CD8-positive, alpha-beta memory T cell (primary cell): ENCODE measurements around the gene BAZ2A. TPM values are rescaled to one million over a fixed set of nuclear protein-coding genes. Genes with fewer than 3 reads are reported as not detected.

Experiments
- CTCF ChIA-PET: fragments of 350-600 bp; sonication (Branson Sonifier 250); formaldehyde crosslinking; loops from one replicate; lab custom pipeline; 2021; ENCODE audit warnings: antibody characterized with exemption; lab: Charles Lee
- POLR2A ChIA-PET: fragments of 350-600 bp; sonication (Branson Sonifier 250); formaldehyde crosslinking; loops from one replicate; lab custom pipeline; 2021; ENCODE audit warnings: antibody characterized with exemption; lab: Charles Lee
- DNase-seq, 5 donors: peaks; one replicate each; pipeline versions ENCODE4 v3.0.0 to v3.0.0-alpha.2; 2020 to 2022; ENCODE audit warnings: mixed read lengths in 1 of 5
- H3K27ac ChIP-seq: one replicate; pipeline ENCODE4 v1.7.0; 2013; ENCODE audit warnings: low read depth, mild to moderate bottlenecking, low read length, moderate library complexity
- H3K27me3 ChIP-seq: 2 replicates; pipeline ENCODE4 v1.7.0; 2013; ENCODE audit warnings: low read length, mild to moderate bottlenecking; ENCODE audit not compliant: insufficient read depth, poor library complexity, severe bottlenecking
- H3K36me3 ChIP-seq: 2 replicates; pipeline ENCODE4 v1.7.0; 2013; ENCODE audit warnings: mild to moderate bottlenecking, low read length, moderate library complexity; ENCODE audit not compliant: insufficient read depth
- H3K4me1 ChIP-seq: 2 replicates; pipeline ENCODE4 v1.7.0; 2013; ENCODE audit warnings: mild to moderate bottlenecking, low read length, moderate library complexity; ENCODE audit not compliant: insufficient read depth
- H3K4me3 ChIP-seq: 2 replicates; pipeline ENCODE4 v1.7.0; 2013; ENCODE audit warnings: mild to moderate bottlenecking, low read length
- H3K9me3 ChIP-seq: 2 replicates; pipeline ENCODE4 v1.7.0; 2013; ENCODE audit warnings: mild to moderate bottlenecking, low read length
- H3K27ac Mint-ChIP-seq, 8 donors: one replicate each; pipeline ENCODE4 v1.8.0; 2020 to 2021; ENCODE audit warnings: mixed read lengths in 8 of 8, mild to moderate bottlenecking in 6 of 8, inconsistent platforms in 3 of 8, moderate library complexity in 3 of 8
- H3K27me3 Mint-ChIP-seq, 2 donors: one replicate each; pipeline ENCODE4 v1.8.0; 2020 to 2021; ENCODE audit warnings: mixed read lengths in 2 of 2, mild to moderate bottlenecking in 1 of 2, moderate library complexity in 1 of 2
- H3K36me3 Mint-ChIP-seq, 3 donors: one replicate each; pipeline ENCODE4 v1.8.0; 2020 to 2021; ENCODE audit warnings: mixed read lengths in 3 of 3, inconsistent platforms in 1 of 3, mild to moderate bottlenecking in 1 of 3
- H3K4me1 Mint-ChIP-seq, 3 donors: one replicate each; pipeline ENCODE4 v1.8.0; 2020 to 2021; ENCODE audit warnings: mixed read lengths in 3 of 3, inconsistent platforms in 1 of 3, mild to moderate bottlenecking in 1 of 3
- H3K4me3 Mint-ChIP-seq, 7 donors: one replicate each; pipeline ENCODE4 v1.8.0; 2020 to 2021; ENCODE audit warnings: mixed read lengths in 7 of 7, mild to moderate bottlenecking in 6 of 7, moderate library complexity in 4 of 7, inconsistent platforms in 2 of 7
- H3K9me3 Mint-ChIP-seq, 5 donors: one replicate each; pipeline ENCODE4 v1.8.0; 2020 to 2022; ENCODE audit warnings: mixed read lengths in 5 of 5, mild to moderate bottlenecking in 3 of 5, moderate library complexity in 2 of 5, inconsistent platforms in 1 of 5
- polyA plus RNA-seq: library from polyadenylated mRNA; unstranded; fragments of 300-500 nt; fragmentation: Illumina TruSeq; gene quantifications from one replicate; pipeline ENCODE4 v1.2.3, GENCODE V29; 2021
- total RNA-seq, 2 experiments: library from RNA; stranded (reverse); gene quantifications; one replicate each; pipeline ENCODE4 v1.2.3, GENCODE V29; 2021

BAZ2A gene
- total and polyA plus RNA-seq, 3 experiments from 2014 or later, result 36.4 to 89.1 (median 87.3) TPM

GRCh38 chr12:56645201-56645716 lies 15.1 kb upstream of the BAZ2A start:
- peak overlapping the region; percentile 76 to 100 (median 98) for H3K27ac Mint-ChIP-seq
- ChIA-PET POLR2A (interaction anchor here (0.7 to 3.3 kb wide), 9 partner anchors 9 to 466 kb away, joined by 3 to 54 read pairs (median 16); partner anchors contain the start of genes BAZ2A, NACA, PTGES3 and STAT6), CTCF (interaction anchor here (0.6 to 2.0 kb wide), 4 partner anchors 9 to 43 kb away, joined by 3 to 15 read pairs (median 8); no protein-coding TSS in a partner anchor)
- no peaks in the 10 kb centered on the region for H3K27me3 Mint-ChIP-seq
- H3K9me3 Mint-ChIP-seq, result no peaks in the 10 kb centered on the region
- peak overlapping the region; percentile 79 to 99 (median 93) for H3K4me3 Mint-ChIP-seq
- H3K9me3 ChIP-seq, result no peaks in the 10 kb centered on the region
- H3K4me1 ChIP-seq, result peaks cover 23% of the 10 kb centered on the region
- peaks cover 3 to 49% (median 15%) of the 10 kb centered on the region in 3 donors for H3K36me3 Mint-ChIP-seq
- peak overlapping the region; percentile 100 for H3K4me3 ChIP-seq
- peaks cover 23% of the 10 kb centered on the region for H3K36me3 ChIP-seq
- peaks cover 28 to 39% (median 39%) of the 10 kb centered on the region in 3 donors for H3K4me1 Mint-ChIP-seq
- DNase-seq, result no peak
- H3K27me3 ChIP-seq, result no peaks in the 10 kb centered on the region
- peak overlapping the region; percentile 98 for H3K27ac ChIP-seq

- Histone ChIP-seq H3K9me3 (no peaks in the 10 kb centered on the region), H3K27ac (peak overlapping the region; percentile 98), H3K4me1 (peaks cover 23% of the 10 kb centered on the region), H3K36me3 (peaks cover 27% of the 10 kb centered on the region), H3K27me3 (no peaks in the 10 kb centered on the region), H3K4me3 (peak overlapping the region; percentile 100)
- Mint-ChIP-seq H3K4me3 (peak overlapping the region; percentile 79 to 99 (median 93)), H3K36me3 (peaks cover 7 to 55% (median 18%) of the 10 kb centered on the region in 3 donors), H3K4me1 (peaks cover 31 to 43% (median 43%) of the 10 kb centered on the region in 3 donors), H3K27ac (peak overlapping the region; percentile 76 to 100 (median 98)), H3K27me3 (no peaks in the 10 kb centered on the region), H3K9me3 (no peaks in the 10 kb centered on the region)
- no peak for DNase-seq
- ChIA-PET CTCF (interaction anchor here (1.3 to 2.0 kb wide), 3 partner anchors 8 to 40 kb away, joined by 5 to 15 read pairs (median 10); no protein-coding TSS in a partner anchor), POLR2A (interaction anchor here (0.7 to 3.3 kb wide), 3 partner anchors 9 to 34 kb away, joined by 3 to 54 read pairs (median 33); partner anchors contain the start of gene BAZ2A)
Measured at GRCh38 chr12:56644654-56645053, 14.5 kb upstream of the BAZ2A start.

- H3K4me3 Mint-ChIP-seq, result no peak overlapping the region
- Histone ChIP-seq H3K4me3 (no peak overlapping the region), H3K36me3 (peaks cover 46% of the 10 kb centered on the region), H3K9me3 (no peaks in the 10 kb centered on the region), H3K27ac (no peak overlapping the region), H3K27me3 (no peaks in the 10 kb centered on the region), H3K4me1 (peaks cover 34% of the 10 kb centered on the region)
- POLR2A ChIA-PET, result interaction anchor here (0.6 to 0.7 kb wide), 2 partner anchors 12 to 453 kb away, joined by 3 read pairs; no protein-coding TSS in a partner anchor
- no peaks in the 10 kb centered on the region for H3K9me3 Mint-ChIP-seq
- no peaks in the 10 kb centered on the region for H3K27me3 Mint-ChIP-seq
- peaks cover 41 to 58% (median 57%) of the 10 kb centered on the region in 3 donors for H3K4me1 Mint-ChIP-seq
- CTCF ChIA-PET, result no interaction called here
- DNase-seq, result no peak
- no peak overlapping the region for H3K27ac Mint-ChIP-seq
- H3K36me3 Mint-ChIP-seq, result peaks cover 18 to 85% (median 21%) of the 10 kb centered on the region in 3 donors
Measured at GRCh38 chr12:56641219-56641618, 11.1 kb upstream of the BAZ2A start.

- peak overlapping the region in 1 of 7 donors; percentile 91 for H3K4me3 Mint-ChIP-seq
- Histone ChIP-seq H3K27me3 (no peaks in the 10 kb centered on the region), H3K4me1 (peaks cover 44% of the 10 kb centered on the region), H3K4me3 (no peak overlapping the region), H3K9me3 (no peaks in the 10 kb centered on the region), H3K36me3 (peaks cover 36% of the 10 kb centered on the region), H3K27ac (peak overlapping the region; percentile 89)
- H3K4me1 Mint-ChIP-seq, result peaks cover 51 to 60% (median 60%) of the 10 kb centered on the region in 3 donors
- H3K27ac Mint-ChIP-seq, result peak overlapping the region; percentile 54 to 99 (median 95)
- H3K9me3 Mint-ChIP-seq, result no peaks in the 10 kb centered on the region
- peaks cover 8 to 65% (median 20%) of the 10 kb centered on the region in 3 donors for H3K36me3 Mint-ChIP-seq
- no peak for DNase-seq
- no peaks in the 10 kb centered on the region for H3K27me3 Mint-ChIP-seq
- ChIA-PET CTCF (interaction anchor here (1.8 to 5.7 kb wide), 2 partner anchors 11 to 17 kb away, joined by 7 to 50 read pairs; no protein-coding TSS in a partner anchor), POLR2A (interaction anchor here (1.3 kb wide), 1 partner anchor 9 kb away, joined by 5 read pairs; no protein-coding TSS in a partner anchor)
Measured at GRCh38 chr12:56637621-56638020, 7.5 kb upstream of the BAZ2A start.

GRCh38 chr12:56636675-56637540 lies 6.8 kb upstream of the BAZ2A start:
- H3K27me3 ChIP-seq, result no peaks in the 10 kb centered on the region
- H3K4me3 Mint-ChIP-seq, result peak overlapping the region; percentile 91 to 99 (median 94)
- peak overlapping the region; percentile 89 for H3K27ac ChIP-seq
- H3K4me1 ChIP-seq, result peaks cover 51% of the 10 kb centered on the region
- H3K27me3 Mint-ChIP-seq, result no peaks in the 10 kb centered on the region
- ChIA-PET CTCF (interaction anchor here (0.6 to 5.7 kb wide), 36 partner anchors 8 to 592 kb away, joined by 3 to 50 read pairs (median 4); partner anchors contain the start of genes ATP5F1B, GLS2, NACA and PRIM1), POLR2A (interaction anchor here (0.5 to 3.8 kb wide), 10 partner anchors 9 to 663 kb away, joined by 3 to 54 read pairs (median 7); partner anchors contain the start of genes ATP5F1B, NACA, PTGES3 and RAB5B)
- no peaks in the 10 kb centered on the region for H3K9me3 Mint-ChIP-seq
- H3K4me3 ChIP-seq, result peak overlapping the region; percentile 91
- peaks cover 3 to 58% (median 20%) of the 10 kb centered on the region in 3 donors for H3K36me3 Mint-ChIP-seq
- no peaks in the 10 kb centered on the region for H3K9me3 ChIP-seq
- peaks cover 54 to 61% (median 60%) of the 10 kb centered on the region in 3 donors for H3K4me1 Mint-ChIP-seq
- H3K36me3 ChIP-seq, result peaks cover 29% of the 10 kb centered on the region
- DNase-seq, result peak; percentile 95 to 98 (median 97)
- H3K27ac Mint-ChIP-seq, result peak overlapping the region; percentile 94 to 100 (median 98)

GRCh38 chr12:56635806-56636674 lies 5.9 kb upstream of the BAZ2A start:
- CTCF ChIA-PET, result interaction anchor here (0.6 to 5.7 kb wide), 37 partner anchors 9 to 593 kb away, joined by 3 to 50 read pairs (median 4); partner anchors contain the start of genes ATP5F1B, GLS2, NACA and PRIM1
- no peaks in the 10 kb centered on the region for H3K9me3 Mint-ChIP-seq
- H3K27me3 Mint-ChIP-seq, result no peaks in the 10 kb centered on the region
- Histone ChIP-seq H3K9me3 (no peaks in the 10 kb centered on the region), H3K27me3 (no peaks in the 10 kb centered on the region), H3K27ac (peak overlapping the region; percentile 89), H3K4me1 (peaks cover 58% of the 10 kb centered on the region), H3K4me3 (peak overlapping the region; percentile 91), H3K36me3 (peaks cover 28% of the 10 kb centered on the region)
- POLR2A ChIA-PET, result interaction anchor here (0.5 to 3.8 kb wide), 13 partner anchors 8 to 662 kb away, joined by 3 to 54 read pairs (median 5); partner anchors contain the start of genes ATP5F1B, NACA, PTGES3 and RAB5B
- peak; percentile 70 to 89 (median 77) for DNase-seq
- H3K36me3 Mint-ChIP-seq, result peaks cover 3 to 53% (median 20%) of the 10 kb centered on the region in 3 donors
- peak overlapping the region; percentile 94 to 100 (median 98) for H3K27ac Mint-ChIP-seq
- peaks cover 62 to 69% (median 68%) of the 10 kb centered on the region in 3 donors for H3K4me1 Mint-ChIP-seq
- peak overlapping the region; percentile 91 to 99 (median 94) for H3K4me3 Mint-ChIP-seq
